Testis (tissue), 2 donors: ENCODE results near the gene WWC1.

Source experiments
- CTCF ChIP-seq, 3 experiments: fragments of 450-650 bp in 2 of 3; fragments of 200-600 bp in 1 of 3; sonication (generic) in 1 of 3; IDR thresholded peaks; one replicate each; pipeline ENCODE4 v1.5.1; 2016 to 2019; ENCODE audit warnings: antibody characterized with exemption in 3 of 3, mild to moderate bottlenecking in 2 of 3, moderate library complexity in 1 of 3
- POLR2A ChIP-seq: fragments of 450-650 bp; IDR thresholded peaks from one replicate; pipeline ENCODE4 v1.6.1; 2017; ENCODE audit warnings: antibody characterized with exemption, mild to moderate bottlenecking, moderate library complexity

DNA sequence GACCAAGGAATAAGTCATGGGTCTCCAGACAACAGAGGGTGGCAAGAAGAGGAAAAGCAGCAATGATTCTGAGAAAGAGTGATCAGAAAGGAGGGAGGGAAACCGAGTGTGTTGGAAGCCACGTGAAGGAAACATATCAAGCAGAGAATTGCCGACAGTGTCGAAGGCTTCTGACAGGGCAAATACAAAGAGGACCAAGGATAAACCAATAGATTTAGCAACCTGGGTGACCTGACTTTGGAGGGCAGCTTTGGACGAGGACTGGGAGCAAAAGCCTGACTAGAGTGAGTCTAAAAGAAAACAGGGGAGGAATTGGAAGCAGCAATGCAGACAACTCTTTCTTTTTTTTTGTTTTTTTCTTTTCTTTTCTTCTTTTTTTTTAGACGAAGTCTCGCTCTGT lies 83.8 kb downstream of the WWC1 start:
- TF ChIP-seq CTCF (IDR thresholded peaks at IDR 0.05): no peak
- TF ChIP-seq POLR2A: no peak
